ENCODE data around the gene TMBIM1.
"Not testable (repeated sequence)": the region's sequence is repeated elsewhere in the genome, so short reads cannot be mapped to it uniquely, and the experiment has no call there.

TMBIM1 gene

GRCh38 chr2:218291318-218292047 lies 820 bp downstream of the TMBIM1 start:
- DNase-seq (ENCODE audit: low read depth), result no peak

- peak; percentile 29 for DNase-seq (ENCODE audit: low read depth)
These were observed 1.7 kb downstream of the TMBIM1 start for GRCh38 chr2:218290316-218291261.

- no peak for DNase-seq (ENCODE audit: low read depth)
These were observed 2.5 kb downstream of the TMBIM1 start for GRCh38 chr2:218289639-218290315.

GRCh38 chr2:218286570-218287459 lies 5.5 kb downstream of the TMBIM1 start:
- DNase-seq (ENCODE audit: low read depth), result peak; percentile 71

GRCh38 chr2:218285604-218286003 lies 6.7 kb downstream of the TMBIM1 start:
- no peak for DNase-seq (ENCODE audit: low read depth)

GRCh38 chr2:218284106-218284811 lies 8.0 kb downstream of the TMBIM1 start:
- peak; percentile 60 for DNase-seq (ENCODE audit: low read depth)

GRCh38 chr2:218282173-218282991 lies 9.9 kb downstream of the TMBIM1 start:
- DNase-seq (ENCODE audit: low read depth), result no peak

GRCh38 chr2:218281449-218281848 lies 10.9 kb downstream of the TMBIM1 start:
- DNase-seq (ENCODE audit: low read depth), result no peak

GRCh38 chr2:218280260-218280870 lies 11.9 kb downstream of the TMBIM1 start:
- no peak for DNase-seq (ENCODE audit: low read depth)

- DNase-seq (ENCODE audit: low read depth), result no peak
These were observed 13.6 kb downstream of the TMBIM1 start for GRCh38 chr2:218278531-218279360.

GRCh38 chr2:218277921-218278320 lies 14.4 kb downstream of the TMBIM1 start:
- DNase-seq (ENCODE audit: low read depth), result no peak

- DNase-seq (ENCODE audit: low read depth), result no peak
These were observed 15.1 kb downstream of the TMBIM1 start for GRCh38 chr2:218276986-218277755.

GRCh38 chr2:218275371-218276072 lies 16.8 kb downstream of the TMBIM1 start:
- DNase-seq (ENCODE audit: low read depth), result no peak

- DNase-seq (ENCODE audit: low read depth), result no peak
These were observed 17.7 kb downstream of the TMBIM1 start for GRCh38 chr2:218274586-218274985.

GRCh38 chr2:218273908-218274249 lies 18.4 kb downstream of the TMBIM1 start:
- no peak for DNase-seq (ENCODE audit: low read depth)

GRCh38 chr2:218273214-218273907 lies 18.9 kb downstream of the TMBIM1 start:
- not testable (repeated sequence) for DNase-seq (ENCODE audit: low read depth)
